Tibial nerve (tissue), 4 donors: Measurements from ENCODE around the gene ALOXE3. TPM values are rescaled to one million over a fixed set of nuclear protein-coding genes. Genes with fewer than 3 reads are reported as not detected.
A peak's percentile ranks its signal among the peaks of the same experiment; 100 is the strongest.

Experiments used
- DNase-seq, 2 donors: peaks; one replicate each; pipeline ENCODE4 v3.0.0-alpha.2; 2019; ENCODE audit warnings: low spot score in 2 of 2
- H3K27ac ChIP-seq, 4 donors: fragments of 200-600 bp; sonication (generic) in 3 of 4; one replicate each; pipeline ENCODE4 v1.5.1; 2017 to 2019; ENCODE audit warnings: mild to moderate bottlenecking in 1 of 4
- H3K27me3 ChIP-seq, 2 donors: fragments of 200-600 bp; sonication (generic) in 1 of 2; one replicate each; pipeline versions ENCODE4 v1.5.1 to v1.6.0; 2017 to 2019
- H3K36me3 ChIP-seq, 3 donors: fragments of 200-600 bp; sonication (generic); one replicate each; pipeline ENCODE4 v1.5.1; 2018 to 2019
- H3K4me1 ChIP-seq, 4 donors: fragments of 200-600 bp; sonication (generic) in 3 of 4; one replicate each; pipeline ENCODE4 v1.5.1; 2017 to 2019
- H3K4me3 ChIP-seq, 4 donors: fragments of 200-600 bp; sonication (generic) in 3 of 4; one replicate each; pipeline ENCODE4 v1.5.1; 2017 to 2019; ENCODE audit warnings: mild to moderate bottlenecking in 1 of 4, moderate library complexity in 1 of 4
- H3K9me3 ChIP-seq, 4 donors: fragments of 200-600 bp; sonication (generic) in 3 of 4; one replicate each; pipeline ENCODE4 v1.5.1; 2017 to 2019
- EP300 ChIP-seq, 2 donors: sonication (generic); formaldehyde crosslinking; IDR thresholded peaks; one replicate each; pipeline ENCODE4 v1.6.1; 2017; ENCODE audit warnings: antibody characterized with exemption in 2 of 2, mild to moderate bottlenecking in 1 of 2
- POLR2A ChIP-seq, 2 donors: fragments of 450-650 bp; IDR thresholded peaks; one replicate each; pipeline ENCODE4 v1.6.1; 2017; ENCODE audit warnings: antibody characterized with exemption in 2 of 2, mild to moderate bottlenecking in 2 of 2, moderate library complexity in 2 of 2
- WGBS, 2 donors: methylation state at CpG; one replicate each; pipeline ENCODE4 v1.1.5; 2018; 5-methylcytosine and 5-hydroxymethylcytosine counted together
- total RNA-seq, 4 donors: library from RNA; depleted of rRNA; stranded (reverse); fragments of >200 nt; gene quantifications; one replicate each; pipeline ENCODE4 v1.1.0, GENCODE V29; 2016
- TF ChIP-seq, protein P1 (sequence below), 5 experiments: fragments of 200-600 bp in 3 of 5; fragments of 450-650 bp in 2 of 5; sonication (generic) in 3 of 5; IDR thresholded peaks; one replicate each; pipeline ENCODE4 v1.5.1; 2016 to 2019; ENCODE audit warnings: antibody characterized with exemption in 5 of 5, mild to moderate bottlenecking in 3 of 5, moderate library complexity in 2 of 5

The ALOXE3 gene
- total RNA-seq, 4 donors from 2014 or later, result not detected

DNA sequence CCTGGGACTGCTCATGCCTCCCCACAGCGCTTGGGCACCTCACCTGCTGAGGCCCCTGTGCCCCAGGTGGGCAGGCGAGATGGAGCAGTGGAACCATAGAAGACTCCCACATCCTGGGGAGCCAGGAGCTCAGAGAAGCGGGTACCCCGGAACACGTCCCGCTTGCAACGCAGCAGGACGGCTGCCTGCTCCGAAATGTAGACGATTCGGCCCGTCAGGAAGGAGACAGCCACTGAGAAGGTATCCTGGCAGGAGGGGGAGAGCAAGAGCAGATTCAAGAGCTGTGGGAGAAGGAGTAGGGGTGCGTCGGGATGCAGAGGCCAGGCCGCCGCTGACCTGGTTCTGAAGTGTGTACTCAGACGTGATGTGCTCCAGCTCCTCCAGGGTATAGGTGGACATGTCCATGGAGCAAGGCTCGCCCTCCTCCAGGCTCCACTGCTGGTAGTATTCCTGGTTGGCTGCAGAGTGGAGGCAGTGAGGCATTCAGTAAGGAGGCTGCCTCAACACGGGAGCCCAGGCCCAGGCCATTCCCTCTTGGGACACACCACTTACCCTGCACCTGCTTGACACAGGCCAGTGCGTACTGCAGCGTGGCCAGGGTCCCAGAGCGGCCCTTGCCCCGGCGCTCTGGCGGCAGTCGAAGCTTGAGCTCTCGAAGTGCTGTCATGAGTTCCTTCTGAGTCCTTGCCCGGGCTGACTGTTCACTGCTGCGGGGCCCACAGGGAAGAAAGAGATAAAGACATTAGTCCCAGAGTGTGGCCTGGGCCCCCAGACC is 31.3 kb upstream of the ALOXE3 start:
- H3K27ac ChIP-seq, result peak overlapping the region; percentile 98 to 100 (median 100)
- DNase-seq, result peak in 1 of 2 donors; percentile 16
- no peaks in the 10 kb centered on the region for H3K9me3 ChIP-seq
- H3K27me3 ChIP-seq, result no peaks in the 10 kb centered on the region
- TF ChIP-seq POLR2A (IDR thresholded peaks at IDR 0.05), result peak in 1 of 2 donors; percentile 3
- no peak for TF ChIP-seq EP300 (IDR thresholded peaks at IDR 0.05)
- WGBS, 2 donors, result 92 to 93% methylated on average over 20 to 22 of the region's 29 CpGs
- peak overlapping the region in 1 of 4 donors; percentile 92 for H3K4me3 ChIP-seq
- H3K4me1 ChIP-seq, result peaks cover 3 to 68% (median 36%) of the 10 kb centered on the region in 4 donors
- H3K36me3 ChIP-seq, result peaks cover 35 to 66% (median 52%) of the 10 kb centered on the region in 3 donors

- Histone ChIP-seq H3K27me3 (no peaks in the 10 kb centered on the region), H3K9me3 (no peaks in the 10 kb centered on the region), H3K4me1 (peaks cover 3 to 75% (median 30%) of the 10 kb centered on the region in 4 donors), H3K4me3 (no peak overlapping the region), H3K27ac (peak overlapping the region; percentile 44 to 100 (median 100)), H3K36me3 (peaks cover 39 to 76% (median 62%) of the 10 kb centered on the region in 3 donors)
- no peak for DNase-seq
- WGBS, 2 donors, result 90 to 92% methylated on average over 13 of the region's 13 CpGs
- TF ChIP-seq, protein P1, sequence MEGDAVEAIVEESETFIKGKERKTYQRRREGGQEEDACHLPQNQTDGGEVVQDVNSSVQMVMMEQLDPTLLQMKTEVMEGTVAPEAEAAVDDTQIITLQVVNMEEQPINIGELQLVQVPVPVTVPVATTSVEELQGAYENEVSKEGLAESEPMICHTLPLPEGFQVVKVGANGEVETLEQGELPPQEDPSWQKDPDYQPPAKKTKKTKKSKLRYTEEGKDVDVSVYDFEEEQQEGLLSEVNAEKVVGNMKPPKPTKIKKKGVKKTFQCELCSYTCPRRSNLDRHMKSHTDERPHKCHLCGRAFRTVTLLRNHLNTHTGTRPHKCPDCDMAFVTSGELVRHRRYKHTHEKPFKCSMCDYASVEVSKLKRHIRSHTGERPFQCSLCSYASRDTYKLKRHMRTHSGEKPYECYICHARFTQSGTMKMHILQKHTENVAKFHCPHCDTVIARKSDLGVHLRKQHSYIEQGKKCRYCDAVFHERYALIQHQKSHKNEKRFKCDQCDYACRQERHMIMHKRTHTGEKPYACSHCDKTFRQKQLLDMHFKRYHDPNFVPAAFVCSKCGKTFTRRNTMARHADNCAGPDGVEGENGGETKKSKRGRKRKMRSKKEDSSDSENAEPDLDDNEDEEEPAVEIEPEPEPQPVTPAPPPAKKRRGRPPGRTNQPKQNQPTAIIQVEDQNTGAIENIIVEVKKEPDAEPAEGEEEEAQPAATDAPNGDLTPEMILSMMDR (IDR thresholded peaks at IDR 0.05), result no peak
- no peak for TF ChIP-seq POLR2A (IDR thresholded peaks at IDR 0.05)
- TF ChIP-seq EP300 (IDR thresholded peaks at IDR 0.05), result no peak
Measured at GRCh38 chr17:8148560-8148959, 30.2 kb upstream of the ALOXE3 start.

- DNase-seq, result no peak
- H3K36me3 ChIP-seq, result peaks cover 40 to 83% (median 69%) of the 10 kb centered on the region in 3 donors
- H3K27me3 ChIP-seq, result no peaks in the 10 kb centered on the region
- H3K27ac ChIP-seq, result peak overlapping the region; percentile 61 to 100 (median 100)
- WGBS, 2 donors, result 88 to 91% methylated on average over 13 of the region's 13 CpGs
- no peak overlapping the region for H3K4me3 ChIP-seq
- TF ChIP-seq EP300 (IDR thresholded peaks at IDR 0.05) (peak in 1 of 2 donors; percentile 43), POLR2A (IDR thresholded peaks at IDR 0.05) (no peak)
- H3K9me3 ChIP-seq, result no peaks in the 10 kb centered on the region
- peaks cover 0 to 75% (median 23%) of the 10 kb centered on the region in 4 donors for H3K4me1 ChIP-seq
Measured at GRCh38 chr17:8147805-8148404, 29.6 kb upstream of the ALOXE3 start.

DNA sequence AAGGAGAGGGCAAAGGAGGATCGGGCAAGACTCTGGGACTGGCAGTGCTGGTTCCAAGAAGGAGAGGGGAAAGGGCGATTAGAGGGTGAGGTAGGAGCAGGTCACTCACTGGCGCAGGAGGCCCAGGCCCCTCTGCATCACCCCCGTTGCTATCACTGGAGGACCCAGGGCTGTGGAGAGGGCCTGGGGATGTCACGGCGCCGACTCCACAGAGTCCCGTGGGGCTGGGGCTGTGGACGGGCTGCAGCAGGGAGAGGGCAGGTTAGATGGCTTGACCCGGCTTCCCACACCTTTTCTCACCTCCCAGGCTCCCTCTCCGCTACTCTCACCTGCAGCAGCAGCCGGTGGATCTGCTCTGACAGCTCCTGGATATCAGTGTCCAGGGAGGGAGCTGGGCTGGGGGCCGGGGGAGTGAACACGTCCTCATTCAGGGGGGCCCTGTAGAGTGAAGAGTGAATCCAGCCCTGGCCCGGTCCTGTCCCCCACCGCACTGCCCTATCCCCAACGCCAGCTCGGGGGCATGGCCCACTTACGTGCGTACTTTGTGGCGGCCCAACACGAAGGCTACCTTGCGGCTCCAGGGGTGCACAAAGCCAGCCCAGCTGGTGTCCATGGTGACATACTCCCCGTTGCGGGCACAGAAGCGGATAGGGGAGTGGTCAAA is 29.0 kb upstream of the ALOXE3 start:
- Histone ChIP-seq H3K4me3 (no peak overlapping the region), H3K27me3 (no peaks in the 10 kb centered on the region), H3K36me3 (peaks cover 44 to 89% (median 75%) of the 10 kb centered on the region in 3 donors), H3K9me3 (no peaks in the 10 kb centered on the region), H3K27ac (peak overlapping the region; percentile 61 to 100 (median 100)), H3K4me1 (peaks cover 0 to 77% (median 19%) of the 10 kb centered on the region in 4 donors)
- WGBS, 2 donors, result 86 to 90% methylated on average over 20 to 25 of the region's 26 CpGs
- DNase-seq, result no peak
- TF ChIP-seq POLR2A (IDR thresholded peaks at IDR 0.05) (no peak), EP300 (IDR thresholded peaks at IDR 0.05) (no peak)
- TF ChIP-seq, protein P1 (IDR thresholded peaks at IDR 0.05), result no peak

GRCh38 chr17:8146381-8147140 is 28.2 kb upstream of the ALOXE3 start:
- Histone ChIP-seq H3K27ac (peak overlapping the region; percentile 61 to 100 (median 82)), H3K27me3 (no peaks in the 10 kb centered on the region), H3K4me1 (peaks cover 0 to 79% (median 19%) of the 10 kb centered on the region in 4 donors), H3K4me3 (no peak overlapping the region), H3K9me3 (no peaks in the 10 kb centered on the region), H3K36me3 (peaks cover 44 to 92% (median 80%) of the 10 kb centered on the region in 3 donors)
- WGBS, 2 donors, result 90 to 92% methylated on average over 13 to 14 of the region's 14 CpGs
- TF ChIP-seq, protein P1 (IDR thresholded peaks at IDR 0.05), result no peak
- TF ChIP-seq POLR2A (IDR thresholded peaks at IDR 0.05), result no peak
- TF ChIP-seq EP300 (IDR thresholded peaks at IDR 0.05), result no peak
- DNase-seq, result no peak
